Type B pancreatic cell (in vitro differentiated cells): Measurements from ENCODE around the gene MTG2. TPM values are rescaled to one million over a fixed set of nuclear protein-coding genes. Genes with fewer than 3 reads are reported as not detected.

Experiments
- DNase-seq: peaks from one replicate; pipeline ENCODE4 v3.0.0; 2021; ENCODE audit warnings: mixed read lengths; ENCODE audit not compliant: unreplicated experiment; ENCODE audit errors: extremely low spot score
- H3K27ac Mint-ChIP-seq: 2 replicates; pipeline ENCODE4 v1.8.0; 2021; ENCODE audit warnings: mild to moderate bottlenecking, mixed read lengths
- H3K27me3 Mint-ChIP-seq: 2 replicates; pipeline ENCODE4 v1.8.0; 2021; ENCODE audit warnings: mixed read lengths
- H3K36me3 Mint-ChIP-seq: 2 replicates; pipeline ENCODE4 v1.8.0; 2021; ENCODE audit warnings: mixed read lengths
- H3K4me1 Mint-ChIP-seq: one replicate; pipeline ENCODE4 v1.8.0; 2021; ENCODE audit warnings: mixed read lengths; ENCODE audit not compliant: unreplicated experiment
- H3K4me3 Mint-ChIP-seq: 2 replicates; pipeline ENCODE4 v1.8.0; 2021; ENCODE audit warnings: mild to moderate bottlenecking, mixed read lengths
- H3K9me3 Mint-ChIP-seq: 2 replicates; pipeline ENCODE4 v1.8.0; 2021; ENCODE audit warnings: mixed read lengths
- total RNA-seq: library from RNA; stranded (reverse); gene quantifications from 2 replicates; pipeline ENCODE4 v1.2.1, GENCODE V29; 2021; ENCODE audit warnings: low replicate concordance
- TF ChIP-seq, protein P1 (sequence below): fragments of 200-600 bp; sonication (generic); conservative IDR thresholded peaks from 2 replicates; pipeline ENCODE4 v1.5.0; 2021; ENCODE audit warnings: antibody characterized with exemption, mild to moderate bottlenecking

MTG2 gene
- total RNA-seq, 1 donor from 2014 or later, result 37.4 TPM

DNA sequence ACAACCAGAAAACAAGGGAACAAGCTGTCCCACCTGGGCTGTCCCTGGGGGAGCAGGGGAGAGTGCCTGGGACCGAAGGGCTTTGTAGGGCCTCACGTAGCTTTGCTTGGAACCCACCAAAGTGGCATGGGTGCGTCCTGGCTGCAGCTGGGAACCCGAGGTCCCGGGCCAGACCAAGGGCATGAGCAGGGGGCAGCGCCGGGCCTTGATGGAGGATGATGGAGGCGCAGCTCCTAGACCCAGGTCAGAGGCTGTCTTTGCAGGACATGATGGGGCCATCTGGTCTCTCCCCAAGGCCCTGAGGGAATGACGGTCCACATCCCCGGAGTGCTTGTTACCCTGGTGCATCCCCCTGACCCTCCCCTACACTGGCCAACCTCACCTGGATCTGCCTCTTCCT, 47.9 kb downstream of the MTG2 start:
- TF ChIP-seq, protein P1, sequence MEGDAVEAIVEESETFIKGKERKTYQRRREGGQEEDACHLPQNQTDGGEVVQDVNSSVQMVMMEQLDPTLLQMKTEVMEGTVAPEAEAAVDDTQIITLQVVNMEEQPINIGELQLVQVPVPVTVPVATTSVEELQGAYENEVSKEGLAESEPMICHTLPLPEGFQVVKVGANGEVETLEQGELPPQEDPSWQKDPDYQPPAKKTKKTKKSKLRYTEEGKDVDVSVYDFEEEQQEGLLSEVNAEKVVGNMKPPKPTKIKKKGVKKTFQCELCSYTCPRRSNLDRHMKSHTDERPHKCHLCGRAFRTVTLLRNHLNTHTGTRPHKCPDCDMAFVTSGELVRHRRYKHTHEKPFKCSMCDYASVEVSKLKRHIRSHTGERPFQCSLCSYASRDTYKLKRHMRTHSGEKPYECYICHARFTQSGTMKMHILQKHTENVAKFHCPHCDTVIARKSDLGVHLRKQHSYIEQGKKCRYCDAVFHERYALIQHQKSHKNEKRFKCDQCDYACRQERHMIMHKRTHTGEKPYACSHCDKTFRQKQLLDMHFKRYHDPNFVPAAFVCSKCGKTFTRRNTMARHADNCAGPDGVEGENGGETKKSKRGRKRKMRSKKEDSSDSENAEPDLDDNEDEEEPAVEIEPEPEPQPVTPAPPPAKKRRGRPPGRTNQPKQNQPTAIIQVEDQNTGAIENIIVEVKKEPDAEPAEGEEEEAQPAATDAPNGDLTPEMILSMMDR, result no peak
- H3K4me1 Mint-ChIP-seq, result no peaks in the 10 kb centered on the region
- peaks cover 12% of the 10 kb centered on the region for H3K27me3 Mint-ChIP-seq
- no peak overlapping the region for H3K4me3 Mint-ChIP-seq
- no peaks in the 10 kb centered on the region for H3K36me3 Mint-ChIP-seq
- H3K9me3 Mint-ChIP-seq, result no peaks in the 10 kb centered on the region
- no peak for DNase-seq
- H3K27ac Mint-ChIP-seq, result no peak overlapping the region

DNA sequence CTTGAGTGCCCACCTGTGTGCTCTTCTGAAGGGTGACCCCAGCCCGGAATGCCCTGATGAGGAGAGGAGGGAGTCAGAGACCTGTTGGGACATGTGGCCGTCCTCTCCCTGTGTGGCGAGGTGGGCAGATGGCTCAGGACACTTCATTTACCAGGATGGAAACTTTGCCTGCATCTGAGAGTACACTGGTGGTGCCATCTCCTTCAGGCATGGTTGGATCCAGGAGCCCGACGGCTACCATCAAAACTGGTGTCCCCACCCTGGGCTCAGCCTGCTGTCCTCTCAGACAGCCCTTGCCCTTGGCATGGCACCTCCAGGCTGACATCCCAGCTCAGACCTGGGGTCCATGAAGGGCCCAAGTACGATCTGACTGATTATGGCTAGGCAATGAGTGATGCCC, 48.5 kb downstream of the MTG2 start:
- H3K27me3 Mint-ChIP-seq, result peaks cover 6% of the 10 kb centered on the region
- no peaks in the 10 kb centered on the region for H3K9me3 Mint-ChIP-seq
- H3K36me3 Mint-ChIP-seq, result no peaks in the 10 kb centered on the region
- no peaks in the 10 kb centered on the region for H3K4me1 Mint-ChIP-seq
- H3K27ac Mint-ChIP-seq, result no peak overlapping the region
- TF ChIP-seq, protein P1, result no peak
- no peak overlapping the region for H3K4me3 Mint-ChIP-seq
- DNase-seq, result no peak

DNA sequence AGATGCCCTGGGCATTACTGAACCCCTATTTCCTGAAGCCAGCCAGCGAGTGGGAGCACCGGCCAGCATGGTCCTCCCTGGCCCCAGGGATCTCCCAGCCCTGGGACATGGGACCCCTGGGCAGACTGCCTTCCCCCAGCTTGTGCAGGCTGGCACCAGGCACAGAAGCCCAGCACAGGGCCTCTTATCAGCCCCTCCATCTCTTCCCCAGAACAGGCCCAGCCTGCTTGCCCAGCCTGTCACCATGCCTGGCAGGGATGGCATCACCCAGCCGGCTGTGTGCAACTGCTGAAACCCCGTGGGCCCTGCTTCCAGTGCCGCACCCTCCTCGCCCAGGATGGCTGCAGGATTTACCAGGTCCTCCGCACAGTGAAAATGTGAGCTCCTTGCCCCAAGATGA, 49.4 kb downstream of the MTG2 start:
- no peak overlapping the region for H3K4me3 Mint-ChIP-seq
- no peak for DNase-seq
- no peaks in the 10 kb centered on the region for H3K36me3 Mint-ChIP-seq
- H3K9me3 Mint-ChIP-seq, result no peaks in the 10 kb centered on the region
- no peak overlapping the region for H3K27ac Mint-ChIP-seq
- no peaks in the 10 kb centered on the region for H3K4me1 Mint-ChIP-seq
- TF ChIP-seq, protein P1, result no peak
- H3K27me3 Mint-ChIP-seq, result no peaks in the 10 kb centered on the region

DNA sequence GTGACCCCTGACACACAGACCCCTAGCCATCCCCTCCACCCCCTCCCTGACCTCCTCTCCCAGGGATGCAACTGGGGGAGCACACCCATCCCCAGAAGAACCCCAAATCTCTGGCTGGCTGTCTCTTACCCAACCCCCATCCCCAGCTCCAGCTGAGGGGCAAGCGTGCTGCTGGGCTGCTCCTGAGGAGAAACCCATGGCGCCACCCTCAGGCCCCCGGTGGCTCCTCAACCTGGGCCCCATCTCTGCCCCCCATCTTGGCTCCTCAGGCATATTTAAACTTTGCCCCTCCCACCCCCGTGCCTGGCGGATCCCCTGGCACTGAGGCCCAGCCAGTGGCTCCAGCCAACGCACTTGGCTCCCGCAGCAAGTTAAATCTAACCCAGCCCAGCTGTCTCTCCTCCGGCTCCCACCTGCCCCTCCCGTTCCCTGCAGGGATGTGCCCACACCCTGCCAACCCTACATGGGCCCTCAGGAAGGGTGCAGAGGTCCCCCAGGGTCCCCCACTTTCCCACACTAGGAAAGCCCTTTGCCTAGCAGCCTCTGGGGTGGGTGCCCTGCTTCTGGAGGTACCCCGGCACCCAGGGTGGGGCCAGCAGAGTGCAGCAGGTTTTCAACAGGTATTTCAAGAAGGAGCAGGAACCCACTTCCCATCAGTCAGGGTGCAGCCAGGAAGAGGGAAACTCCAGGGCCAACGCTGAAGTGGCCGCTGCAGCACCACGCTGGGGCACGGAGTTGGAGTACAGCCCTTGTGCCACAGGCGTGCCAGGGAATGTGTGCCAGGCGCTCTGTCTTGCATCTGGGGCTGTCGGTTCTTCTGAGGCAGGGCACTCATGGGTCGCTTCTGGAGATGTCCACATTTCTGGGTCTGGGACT, 50.2 kb downstream of the MTG2 start:
- TF ChIP-seq, protein P1, result no peak
- no peak overlapping the region for H3K4me3 Mint-ChIP-seq
- no peak overlapping the region for H3K27ac Mint-ChIP-seq
- H3K4me1 Mint-ChIP-seq, result peaks cover 4% of the 10 kb centered on the region
- H3K36me3 Mint-ChIP-seq, result no peaks in the 10 kb centered on the region
- H3K27me3 Mint-ChIP-seq, result no peaks in the 10 kb centered on the region
- no peaks in the 10 kb centered on the region for H3K9me3 Mint-ChIP-seq
- no peak for DNase-seq

DNA sequence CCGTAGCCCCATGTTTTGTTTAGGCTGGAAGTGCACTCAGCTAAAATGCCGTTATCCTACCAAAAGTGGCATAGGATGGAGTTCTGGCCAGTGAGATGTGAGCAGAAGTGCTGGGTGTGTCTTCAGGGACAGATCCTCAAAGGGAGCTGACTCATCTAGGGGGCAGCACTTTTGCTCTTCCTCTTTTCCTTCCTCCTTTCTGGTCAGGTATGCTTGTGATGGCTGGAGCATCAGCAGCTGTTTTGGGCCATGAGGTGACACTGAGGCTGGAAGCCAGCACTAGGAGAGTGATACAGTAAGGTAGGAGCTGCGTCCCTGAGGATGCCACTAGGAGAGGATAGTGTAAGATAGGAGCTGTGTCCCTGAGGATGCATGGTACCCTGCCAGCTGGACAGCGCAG, 50.9 kb downstream of the MTG2 start:
- TF ChIP-seq, protein P1, result no peak
- Mint-ChIP-seq H3K9me3 (no peaks in the 10 kb centered on the region), H3K36me3 (no peaks in the 10 kb centered on the region), H3K27ac (no peak overlapping the region), H3K4me3 (no peak overlapping the region), H3K27me3 (no peaks in the 10 kb centered on the region), H3K4me1 (peaks cover 5% of the 10 kb centered on the region)
- no peak for DNase-seq
